Fibroblast of lung (primary cell): ENCODE results near the gene NEGR1.

Source experiments
- EZH2 ChIP-seq: IDR thresholded peaks from 2 replicates; pipeline ENCODE4 v1.5.1; 2012; ENCODE audit warnings: low read length, control low read depth, mild to moderate bottlenecking; ENCODE audit errors: missing control alignments
- TF ChIP-seq, protein P1 (sequence below), 2 donors: IDR thresholded peaks in 1 of 2; conservative IDR thresholded peaks in 1 of 2; 1 replicate in 1 of 2; 2 replicates in 1 of 2; pipeline ENCODE4 v1.5.1; 2011 to 2012; ENCODE audit warnings: low read length in 2 of 2, control low read depth in 1 of 2, inconsistent platforms in 1 of 2, low read depth in 1 of 2, mild to moderate bottlenecking in 1 of 2

DNA sequence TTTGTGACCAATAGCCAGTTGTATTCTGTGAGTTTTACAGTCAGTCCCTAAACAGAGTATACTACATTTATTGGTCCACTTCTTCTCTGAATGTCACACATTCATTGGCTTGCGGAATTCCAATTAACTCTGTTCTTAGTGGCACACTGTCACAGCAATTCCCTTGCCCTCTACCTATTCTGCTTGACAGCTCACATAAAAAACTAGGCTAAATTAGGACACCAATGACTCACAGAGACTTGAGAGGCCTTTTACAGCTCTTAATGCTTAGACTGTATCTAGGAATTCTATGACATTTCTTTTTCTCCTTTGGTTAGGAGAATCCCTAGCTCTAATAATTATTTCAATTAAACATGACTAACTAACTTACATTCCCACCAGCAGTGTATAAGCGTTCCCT, 104.1 kb downstream of the NEGR1 start:
- TF ChIP-seq, protein P1, sequence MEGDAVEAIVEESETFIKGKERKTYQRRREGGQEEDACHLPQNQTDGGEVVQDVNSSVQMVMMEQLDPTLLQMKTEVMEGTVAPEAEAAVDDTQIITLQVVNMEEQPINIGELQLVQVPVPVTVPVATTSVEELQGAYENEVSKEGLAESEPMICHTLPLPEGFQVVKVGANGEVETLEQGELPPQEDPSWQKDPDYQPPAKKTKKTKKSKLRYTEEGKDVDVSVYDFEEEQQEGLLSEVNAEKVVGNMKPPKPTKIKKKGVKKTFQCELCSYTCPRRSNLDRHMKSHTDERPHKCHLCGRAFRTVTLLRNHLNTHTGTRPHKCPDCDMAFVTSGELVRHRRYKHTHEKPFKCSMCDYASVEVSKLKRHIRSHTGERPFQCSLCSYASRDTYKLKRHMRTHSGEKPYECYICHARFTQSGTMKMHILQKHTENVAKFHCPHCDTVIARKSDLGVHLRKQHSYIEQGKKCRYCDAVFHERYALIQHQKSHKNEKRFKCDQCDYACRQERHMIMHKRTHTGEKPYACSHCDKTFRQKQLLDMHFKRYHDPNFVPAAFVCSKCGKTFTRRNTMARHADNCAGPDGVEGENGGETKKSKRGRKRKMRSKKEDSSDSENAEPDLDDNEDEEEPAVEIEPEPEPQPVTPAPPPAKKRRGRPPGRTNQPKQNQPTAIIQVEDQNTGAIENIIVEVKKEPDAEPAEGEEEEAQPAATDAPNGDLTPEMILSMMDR (conservative IDR thresholded peaks at IDR 0.05 in 1 of 2, IDR thresholded peaks at IDR 0.05 in 1 of 2; ENCODE audit: low read depth in 1 of 2, low read length in 2 of 2), result no peak
- no peak for TF ChIP-seq EZH2
